Measurements from ENCODE around the gene KSR1. TPM values are rescaled to one million over a fixed set of nuclear protein-coding genes. Genes with fewer than 3 reads are reported as not detected.

KSR1 gene
- total and polyA plus RNA-seq, 9 of the 15 experiments (the other 6 are each of a cell fraction or from before 2014, with no cell fraction given): 1.4 to 51.7 (median 18.4) TPM

DNA sequence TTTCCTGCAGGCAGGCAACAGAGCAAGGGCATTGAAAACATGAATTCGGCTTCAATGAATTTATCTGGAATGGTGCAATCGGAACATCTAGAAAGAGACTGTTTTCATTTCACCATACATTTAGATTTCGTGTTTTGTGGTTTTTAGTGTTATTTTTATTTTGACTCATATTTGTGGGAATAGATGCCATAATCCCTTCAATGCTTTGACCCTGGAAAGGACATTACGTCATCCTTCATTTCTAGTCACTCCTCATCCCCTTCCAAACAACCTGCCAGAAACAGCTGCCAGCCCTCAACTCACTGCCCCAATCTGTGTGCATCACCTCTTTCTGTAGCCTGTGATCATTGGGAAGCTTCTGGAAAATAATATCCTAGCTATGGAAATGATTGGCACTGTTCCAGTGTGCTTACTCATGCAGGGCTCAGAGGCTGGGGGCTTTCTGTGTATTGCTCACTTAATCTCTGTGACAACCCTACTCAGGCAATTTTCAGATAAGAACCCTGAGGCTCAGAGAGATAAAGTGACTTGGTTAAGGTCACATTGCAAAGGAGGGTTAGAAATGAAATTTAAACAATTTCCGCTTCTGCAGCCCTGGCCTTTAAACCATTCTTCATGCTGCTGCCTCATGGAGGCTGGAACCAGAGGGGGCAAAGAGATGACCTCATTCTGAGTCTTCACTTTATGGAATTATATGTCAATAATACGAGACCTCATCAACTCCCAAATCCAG is 9.5 kb upstream of the KSR1 start (continued):
- TF ChIP-seq, protein P1, sequence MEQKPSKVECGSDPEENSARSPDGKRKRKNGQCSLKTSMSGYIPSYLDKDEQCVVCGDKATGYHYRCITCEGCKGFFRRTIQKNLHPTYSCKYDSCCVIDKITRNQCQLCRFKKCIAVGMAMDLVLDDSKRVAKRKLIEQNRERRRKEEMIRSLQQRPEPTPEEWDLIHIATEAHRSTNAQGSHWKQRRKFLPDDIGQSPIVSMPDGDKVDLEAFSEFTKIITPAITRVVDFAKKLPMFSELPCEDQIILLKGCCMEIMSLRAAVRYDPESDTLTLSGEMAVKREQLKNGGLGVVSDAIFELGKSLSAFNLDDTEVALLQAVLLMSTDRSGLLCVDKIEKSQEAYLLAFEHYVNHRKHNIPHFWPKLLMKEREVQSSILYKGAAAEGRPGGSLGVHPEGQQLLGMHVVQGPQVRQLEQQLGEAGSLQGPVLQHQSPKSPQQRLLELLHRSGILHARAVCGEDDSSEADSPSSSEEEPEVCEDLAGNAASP (IDR thresholded peaks at IDR 0.05): no peak
- TF ChIP-seq NEUROD1 (IDR thresholded peaks at IDR 0.05; ENCODE audit: borderline replicate concordance, low read depth, low read length, partially characterized antibody) (peak; percentile 71), PCBP2 (IDR thresholded peaks at IDR 0.05; ENCODE audit: low read depth, low read length, poor library complexity, severe bottlenecking) (no peak), PHB2 (IDR thresholded peaks at IDR 0.05; ENCODE audit: low read depth) (0 out of 2 replicates have a peak, but pooled peaks have one; percentile 34), ZNF77 (CRISPR knock-in tag; IDR thresholded peaks at IDR 0.05) (no peak), CREB1 (IDR thresholded peaks at IDR 0.05) (peak; percentile 29; the same call in 1 of the 2 replicates), CREB1 (CRISPR knock-in tag; IDR thresholded peaks at IDR 0.05) (no peak), SRSF3 (IDR thresholded peaks at IDR 0.05; ENCODE audit: insufficient read depth, low read length) (no peak), ZNF431 (CRISPR knock-in tag; IDR thresholded peaks at IDR 0.05) (no peak), HDAC3 (IDR thresholded peaks at IDR 0.05; ENCODE audit: borderline replicate concordance, partially characterized antibody) (no peak), CHCHD3 (CRISPR knock-in tag; IDR thresholded peaks at IDR 0.05) (no peak), HDAC8 (tag; IDR thresholded peaks at IDR 0.05) (no peak), MCM3 (IDR thresholded peaks at IDR 0.05) (no peak), FOXA1 (IDR thresholded peaks at IDR 0.05; ENCODE audit: borderline replicate concordance) (no peak), ZNF165 (CRISPR knock-in tag; IDR thresholded peaks at IDR 0.05; ENCODE audit: borderline replicate concordance) (no peak), ZKSCAN1 (IDR thresholded peaks at IDR 0.05; ENCODE audit: low read depth, low read length) (no peak), BRD9 (IDR thresholded peaks at IDR 0.05; ENCODE audit: low read depth, partially characterized antibody) (peak; percentile 30), MAFF (IDR thresholded peaks at IDR 0.05; ENCODE audit: low read length) (peak; percentile 65; the same call in 1 of the 2 replicates), ZNF668 (CRISPR knock-in tag; IDR thresholded peaks at IDR 0.05) (no peak), ZBTB1 (CRISPR knock-in tag; IDR thresholded peaks at IDR 0.05; ENCODE audit: borderline replicate concordance, low read depth) (no peak), FOS (IDR thresholded peaks at IDR 0.05; ENCODE audit: extremely low read depth, insufficient read length) (peak; percentile 51), KLF13 (tag; IDR thresholded peaks at IDR 0.05; ENCODE audit: borderline replicate concordance, low read depth) (no peak; the same call in 1 of the 2 replicates), SMARCA5 (IDR thresholded peaks at IDR 0.05) (no peak), MIER1 (IDR thresholded peaks at IDR 0.05; ENCODE audit: low read depth) (no peak)
- TF ChIP-seq, protein P2, sequence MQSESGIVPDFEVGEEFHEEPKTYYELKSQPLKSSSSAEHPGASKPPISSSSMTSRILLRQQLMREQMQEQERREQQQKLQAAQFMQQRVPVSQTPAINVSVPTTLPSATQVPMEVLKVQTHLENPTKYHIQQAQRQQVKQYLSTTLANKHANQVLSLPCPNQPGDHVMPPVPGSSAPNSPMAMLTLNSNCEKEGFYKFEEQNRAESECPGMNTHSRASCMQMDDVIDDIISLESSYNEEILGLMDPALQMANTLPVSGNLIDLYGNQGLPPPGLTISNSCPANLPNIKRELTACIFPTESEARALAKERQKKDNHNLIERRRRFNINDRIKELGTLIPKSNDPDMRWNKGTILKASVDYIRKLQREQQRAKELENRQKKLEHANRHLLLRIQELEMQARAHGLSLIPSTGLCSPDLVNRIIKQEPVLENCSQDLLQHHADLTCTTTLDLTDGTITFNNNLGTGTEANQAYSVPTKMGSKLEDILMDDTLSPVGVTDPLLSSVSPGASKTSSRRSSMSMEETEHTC (IDR thresholded peaks at IDR 0.05): no peak
- TF ChIP-seq, protein P3, sequence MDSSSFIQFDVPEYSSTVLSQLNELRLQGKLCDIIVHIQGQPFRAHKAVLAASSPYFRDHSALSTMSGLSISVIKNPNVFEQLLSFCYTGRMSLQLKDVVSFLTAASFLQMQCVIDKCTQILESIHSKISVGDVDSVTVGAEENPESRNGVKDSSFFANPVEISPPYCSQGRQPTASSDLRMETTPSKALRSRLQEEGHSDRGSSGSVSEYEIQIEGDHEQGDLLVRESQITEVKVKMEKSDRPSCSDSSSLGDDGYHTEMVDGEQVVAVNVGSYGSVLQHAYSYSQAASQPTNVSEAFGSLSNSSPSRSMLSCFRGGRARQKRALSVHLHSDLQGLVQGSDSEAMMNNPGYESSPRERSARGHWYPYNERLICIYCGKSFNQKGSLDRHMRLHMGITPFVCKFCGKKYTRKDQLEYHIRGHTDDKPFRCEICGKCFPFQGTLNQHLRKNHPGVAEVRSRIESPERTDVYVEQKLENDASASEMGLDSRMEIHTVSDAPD (CRISPR knock-in tag; IDR thresholded peaks at IDR 0.05): no peak
